Mucosa of rectum (tissue), 2 donors: ENCODE results near the gene RAPGEFL1.
A peak's percentile ranks its signal among the peaks of the same experiment; 100 is the strongest.

ENCODE experiments used
- H3K27ac ChIP-seq, 2 donors: one replicate each; pipeline ENCODE4 v1.7.0; 2013; ENCODE audit warnings: inconsistent platforms in 2 of 2, low read depth in 2 of 2, low read length in 2 of 2
- H3K27me3 ChIP-seq, 2 donors: one replicate each; pipeline ENCODE4 v1.7.0; 2013; ENCODE audit warnings: low read length in 2 of 2; ENCODE audit not compliant: control insufficient read depth in 2 of 2, insufficient read depth in 2 of 2
- H3K36me3 ChIP-seq, 2 donors: one replicate each; pipeline ENCODE4 v1.7.0; 2013; ENCODE audit warnings: low read length in 2 of 2; ENCODE audit not compliant: control insufficient read depth in 2 of 2, insufficient read depth in 2 of 2
- H3K4me1 ChIP-seq, 2 donors: one replicate each; pipeline ENCODE4 v1.7.0; 2013; ENCODE audit warnings: low read length in 2 of 2, mild to moderate bottlenecking in 1 of 2; ENCODE audit not compliant: control insufficient read depth in 2 of 2, insufficient read depth in 2 of 2
- H3K4me3 ChIP-seq, 2 donors: one replicate each; pipeline ENCODE4 v1.7.0; 2013; ENCODE audit warnings: low read length in 2 of 2
- H3K9ac ChIP-seq, 2 donors: one replicate each; pipeline ENCODE4 v1.7.0; 2013; ENCODE audit warnings: low read length in 2 of 2, low read depth in 1 of 2, mild to moderate bottlenecking in 1 of 2
- H3K9me3 ChIP-seq, 2 donors: one replicate each; pipeline ENCODE4 v1.7.0; 2013; ENCODE audit warnings: low read length in 2 of 2; ENCODE audit not compliant: control insufficient read depth in 2 of 2
- donor health status: healthy.
- donor health status: Normal muscosa, but diverticular disease.

RAPGEFL1 gene

DNA sequence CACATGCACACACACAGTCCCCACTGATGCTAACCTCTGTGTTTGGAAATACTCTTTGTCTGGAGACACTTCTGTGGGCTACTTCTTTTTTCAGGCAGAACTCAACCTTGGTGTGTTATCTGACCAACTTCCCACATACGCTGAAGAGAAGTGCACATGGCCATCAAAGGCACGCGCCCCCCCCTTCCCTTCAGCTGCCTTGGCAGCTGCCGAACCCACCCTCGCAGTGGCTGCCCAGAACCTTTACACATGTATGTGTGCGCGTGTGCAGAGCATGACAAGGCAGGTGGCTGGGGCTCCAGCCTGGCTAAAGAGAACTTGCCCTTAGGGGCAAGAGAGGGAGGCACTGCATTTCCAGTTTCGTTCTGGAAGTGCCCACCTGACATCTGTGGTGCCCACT is 3.9 kb downstream of the RAPGEFL1 start:
- Histone ChIP-seq H3K27me3 (no peaks in the 10 kb centered on the region), H3K9ac (peak overlapping the region; percentile 63 to 96), H3K4me3 (peak overlapping the region; percentile 44 to 50), H3K4me1 (peaks cover 27 to 37% of the 10 kb centered on the region in 2 donors), H3K36me3 (no peaks in the 10 kb centered on the region), H3K27ac (peak overlapping the region; percentile 90 to 98), H3K9me3 (no peaks in the 10 kb centered on the region)

GRCh38 chr17:40182606-40183005 is 5.3 kb downstream of the RAPGEFL1 start:
- H3K27ac ChIP-seq, result no peak overlapping the region
- H3K4me1 ChIP-seq, result peaks cover 20 to 30% of the 10 kb centered on the region in 2 donors
- peaks cover 3 to 4% of the 10 kb centered on the region in 2 donors for H3K36me3 ChIP-seq
- H3K4me3 ChIP-seq, result no peak overlapping the region
- H3K27me3 ChIP-seq, result no peaks in the 10 kb centered on the region
- no peaks in the 10 kb centered on the region for H3K9me3 ChIP-seq
- H3K9ac ChIP-seq, result no peak overlapping the region

DNA sequence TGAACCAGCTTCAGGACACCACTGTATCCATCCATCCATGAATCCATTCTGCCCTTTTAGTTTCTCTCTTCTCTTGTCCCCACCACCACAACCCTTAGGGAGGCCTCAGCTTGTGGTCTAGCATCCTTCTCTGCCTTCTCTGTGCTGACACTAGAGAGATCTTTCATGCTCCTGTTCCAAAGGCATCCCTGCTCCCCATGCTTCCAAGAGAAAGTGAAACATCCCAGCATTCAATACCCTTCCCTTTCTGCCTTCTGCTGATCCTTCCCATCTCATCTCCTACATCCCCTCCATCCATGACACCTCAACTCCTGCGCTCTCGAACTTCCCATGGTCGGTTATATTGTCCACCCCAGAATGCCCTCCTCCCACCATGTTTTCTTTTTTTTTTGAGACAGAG is 10.0 kb downstream of the RAPGEFL1 start:
- no peaks in the 10 kb centered on the region for H3K27me3 ChIP-seq
- H3K4me1 ChIP-seq, result peaks cover 5 to 6% of the 10 kb centered on the region in 2 donors
- no peaks in the 10 kb centered on the region for H3K9me3 ChIP-seq
- peaks cover 23 to 28% of the 10 kb centered on the region in 2 donors for H3K36me3 ChIP-seq
- no peak overlapping the region for H3K4me3 ChIP-seq
- H3K9ac ChIP-seq, result no peak overlapping the region
- no peak overlapping the region for H3K27ac ChIP-seq

- peaks cover 5 to 6% of the 10 kb centered on the region in 2 donors for H3K4me1 ChIP-seq
- H3K27ac ChIP-seq, result no peak overlapping the region
- H3K27me3 ChIP-seq, result no peaks in the 10 kb centered on the region
- no peaks in the 10 kb centered on the region for H3K9me3 ChIP-seq
- H3K4me3 ChIP-seq, result no peak overlapping the region
- H3K36me3 ChIP-seq, result peaks cover 37 to 40% of the 10 kb centered on the region in 2 donors
- no peak overlapping the region for H3K9ac ChIP-seq
Measured at GRCh38 chr17:40188694-40189093, 11.4 kb downstream of the RAPGEFL1 start.

GRCh38 chr17:40190197-40191021 is 13.1 kb downstream of the RAPGEFL1 start:
- no peak overlapping the region for H3K4me3 ChIP-seq

DNA sequence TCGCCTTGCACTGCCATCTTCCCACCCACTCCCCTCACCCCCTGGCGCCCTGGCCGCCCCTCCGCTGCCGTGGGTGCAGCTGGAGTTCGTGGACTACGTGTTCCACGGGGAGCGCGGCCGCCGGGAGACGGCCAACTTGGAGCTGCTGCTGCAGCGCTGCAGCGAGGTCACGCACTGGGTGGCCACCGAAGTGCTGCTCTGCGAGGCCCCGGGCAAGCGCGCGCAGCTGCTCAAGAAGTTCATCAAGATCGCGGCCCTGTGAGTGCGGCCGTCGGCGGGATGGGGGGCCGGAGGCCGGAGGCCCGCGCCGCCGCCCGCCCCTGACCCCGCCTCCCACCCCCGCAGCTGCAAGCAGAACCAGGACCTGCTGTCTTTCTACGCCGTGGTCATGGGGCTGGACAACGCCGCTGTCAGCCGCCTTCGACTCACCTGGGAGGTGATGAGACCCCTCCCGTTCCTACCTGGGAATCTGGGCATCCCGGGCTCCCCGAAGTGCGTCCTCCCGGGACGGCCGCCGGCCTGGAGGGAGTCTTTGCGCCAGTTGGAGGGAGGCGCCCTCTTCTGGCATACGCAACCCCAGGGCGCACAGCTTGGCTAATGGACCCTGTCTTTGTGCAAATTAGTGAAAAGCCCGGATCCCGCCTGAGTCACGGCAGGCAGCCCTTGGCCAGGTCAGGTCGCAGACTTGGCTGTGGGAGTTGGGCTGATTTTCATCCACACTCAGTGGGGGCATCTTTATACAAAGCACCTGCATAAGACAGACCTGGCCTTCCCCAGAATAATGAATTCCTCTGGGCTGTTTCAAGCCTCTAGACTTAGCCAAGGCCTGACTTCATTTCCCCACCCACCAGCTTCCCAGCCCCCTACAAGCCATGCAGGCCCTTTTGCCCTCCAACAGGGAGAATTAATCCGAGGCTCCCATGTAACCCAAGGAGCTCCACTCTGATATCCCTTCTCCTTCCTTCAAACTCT is 14.3 kb downstream of the RAPGEFL1 start:
- H3K4me3 ChIP-seq, result peak overlapping the region; percentile 46 to 70
- H3K36me3 ChIP-seq, result peaks cover 42 to 43% of the 10 kb centered on the region in 2 donors
- peak overlapping the region in 1 of 2 donors; percentile 32 for H3K9ac ChIP-seq
- no peaks in the 10 kb centered on the region for H3K9me3 ChIP-seq
- no peaks in the 10 kb centered on the region for H3K27me3 ChIP-seq
- peaks cover 0 to 5% of the 10 kb centered on the region in 2 donors for H3K4me1 ChIP-seq
- H3K27ac ChIP-seq, result peak overlapping the region in 1 of 2 donors; percentile 16

More at GRCh38 chr17:40190197-40191021, 13.1 kb downstream of the RAPGEFL1 start:
- Histone ChIP-seq H3K4me1 (peaks cover 0 to 5% of the 10 kb centered on the region in 2 donors), H3K27me3 (no peaks in the 10 kb centered on the region), H3K36me3 (peaks cover 42 to 43% of the 10 kb centered on the region in 2 donors), H3K27ac (no peak overlapping the region), H3K9me3 (no peaks in the 10 kb centered on the region), H3K9ac (no peak overlapping the region)

- Histone ChIP-seq H3K9me3 (no peaks in the 10 kb centered on the region), H3K27me3 (no peaks in the 10 kb centered on the region), H3K36me3 (peaks cover 39% of the 10 kb centered on the region in 2 donors), H3K4me3 (no peak overlapping the region), H3K4me1 (peaks cover 0 to 5% of the 10 kb centered on the region in 2 donors), H3K9ac (no peak overlapping the region), H3K27ac (no peak overlapping the region)
Measured at GRCh38 chr17:40192961-40193360, 15.7 kb downstream of the RAPGEFL1 start.

DNA sequence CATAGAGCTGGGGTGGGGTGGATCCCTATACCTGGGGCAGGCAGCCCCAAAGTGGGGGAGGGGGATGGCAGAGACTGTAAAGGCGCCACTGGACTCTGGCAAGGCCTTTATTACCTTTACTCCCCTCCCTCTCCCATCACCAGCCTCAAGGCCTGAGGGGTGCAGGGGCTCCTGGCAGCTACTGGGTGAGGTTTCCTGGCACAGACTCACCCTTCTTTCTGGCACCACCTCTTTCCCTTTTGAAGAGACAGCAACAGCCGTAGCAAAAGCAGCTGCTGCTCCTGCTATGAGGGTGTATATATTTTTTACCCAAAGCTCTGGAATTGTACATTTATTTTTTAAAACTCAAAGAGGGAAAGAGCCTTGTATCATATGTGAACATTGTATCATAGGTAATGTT is 17.6 kb downstream of the RAPGEFL1 start:
- no peak overlapping the region for H3K27ac ChIP-seq
- peaks cover 0 to 5% of the 10 kb centered on the region in 2 donors for H3K4me1 ChIP-seq
- H3K36me3 ChIP-seq, result peaks cover 27 to 28% of the 10 kb centered on the region in 2 donors
- no peaks in the 10 kb centered on the region for H3K9me3 ChIP-seq
- no peaks in the 10 kb centered on the region for H3K27me3 ChIP-seq
- no peak overlapping the region for H3K4me3 ChIP-seq
- no peak overlapping the region for H3K9ac ChIP-seq

DNA sequence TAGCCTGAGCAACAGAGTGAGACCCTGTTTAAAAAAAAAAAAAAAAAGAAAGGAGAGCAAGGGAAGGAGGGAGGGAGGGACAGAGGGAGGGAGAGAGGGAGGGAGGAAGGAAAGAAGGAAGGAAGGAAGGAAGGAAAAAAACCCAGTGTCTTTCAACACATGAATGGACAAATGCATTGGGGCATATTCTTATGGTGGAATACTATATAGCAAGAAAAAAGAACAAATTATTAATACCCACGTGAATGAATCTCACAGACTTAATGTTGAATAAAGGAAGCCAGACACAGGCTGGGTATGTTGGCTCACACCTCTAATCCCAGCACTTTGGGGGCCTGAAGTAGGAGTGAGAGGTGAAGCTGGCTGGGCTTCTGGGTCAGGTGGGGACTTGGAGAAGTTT is 20.3 kb downstream of the RAPGEFL1 start:
- Histone ChIP-seq H3K4me3 (no peak overlapping the region), H3K27me3 (no peaks in the 10 kb centered on the region), H3K9me3 (no peaks in the 10 kb centered on the region), H3K9ac (no peak overlapping the region), H3K4me1 (no peaks in the 10 kb centered on the region), H3K36me3 (peaks cover 12 to 16% of the 10 kb centered on the region in 2 donors), H3K27ac (no peak overlapping the region)
